ENCODE data around the gene ZBTB20. TPM values are rescaled to one million over a fixed set of nuclear protein-coding genes. Genes with fewer than 3 reads are reported as not detected.

Gene ZBTB20
- total RNA-seq, 1 donor from 2014 or later, result 30.4 TPM

- Mint-ChIP-seq H3K36me3 (peaks cover 5% of the 10 kb centered on the region), H3K9me3 (peaks cover 11% of the 10 kb centered on the region), H3K27me3 (ENCODE audit: low read depth) (no peaks in the 10 kb centered on the region), H3K4me3 (no peak overlapping the region), H3K27ac (no peak overlapping the region), H3K4me1 (no peaks in the 10 kb centered on the region)
- TF ChIP-seq, protein P1, sequence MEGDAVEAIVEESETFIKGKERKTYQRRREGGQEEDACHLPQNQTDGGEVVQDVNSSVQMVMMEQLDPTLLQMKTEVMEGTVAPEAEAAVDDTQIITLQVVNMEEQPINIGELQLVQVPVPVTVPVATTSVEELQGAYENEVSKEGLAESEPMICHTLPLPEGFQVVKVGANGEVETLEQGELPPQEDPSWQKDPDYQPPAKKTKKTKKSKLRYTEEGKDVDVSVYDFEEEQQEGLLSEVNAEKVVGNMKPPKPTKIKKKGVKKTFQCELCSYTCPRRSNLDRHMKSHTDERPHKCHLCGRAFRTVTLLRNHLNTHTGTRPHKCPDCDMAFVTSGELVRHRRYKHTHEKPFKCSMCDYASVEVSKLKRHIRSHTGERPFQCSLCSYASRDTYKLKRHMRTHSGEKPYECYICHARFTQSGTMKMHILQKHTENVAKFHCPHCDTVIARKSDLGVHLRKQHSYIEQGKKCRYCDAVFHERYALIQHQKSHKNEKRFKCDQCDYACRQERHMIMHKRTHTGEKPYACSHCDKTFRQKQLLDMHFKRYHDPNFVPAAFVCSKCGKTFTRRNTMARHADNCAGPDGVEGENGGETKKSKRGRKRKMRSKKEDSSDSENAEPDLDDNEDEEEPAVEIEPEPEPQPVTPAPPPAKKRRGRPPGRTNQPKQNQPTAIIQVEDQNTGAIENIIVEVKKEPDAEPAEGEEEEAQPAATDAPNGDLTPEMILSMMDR (IDR thresholded peaks at IDR 0.05; ENCODE audit: unreplicated experiment), result no peak
- no peak for DNase-seq (ENCODE audit: low spot score in 2 of 2, unreplicated experiment in 2 of 2)
These were observed 305.6 kb downstream of the ZBTB20 start for GRCh38 chr3:114841515-114841914.

- TF ChIP-seq, protein P1 (IDR thresholded peaks at IDR 0.05; ENCODE audit: unreplicated experiment), result no peak
- peaks cover 5% of the 10 kb centered on the region for H3K36me3 Mint-ChIP-seq
- H3K9me3 Mint-ChIP-seq, result peaks cover 11% of the 10 kb centered on the region
- H3K27ac Mint-ChIP-seq, result no peak overlapping the region
- peaks cover 1% of the 10 kb centered on the region for H3K4me1 Mint-ChIP-seq
- no peak for DNase-seq (ENCODE audit: low spot score in 2 of 2, unreplicated experiment in 2 of 2)
- H3K27me3 Mint-ChIP-seq (ENCODE audit: low read depth), result no peaks in the 10 kb centered on the region
- no peak overlapping the region for H3K4me3 Mint-ChIP-seq
These were observed 307.6 kb downstream of the ZBTB20 start for GRCh38 chr3:114839476-114839875.

- peaks cover 4% of the 10 kb centered on the region for H3K36me3 Mint-ChIP-seq
- H3K4me1 Mint-ChIP-seq, result peaks cover 2% of the 10 kb centered on the region
- H3K27ac Mint-ChIP-seq, result no peak overlapping the region
These were observed 309.1 kb downstream of the ZBTB20 start for GRCh38 chr3:114838025-114838424.

GRCh38 chr3:114834175-114834940, 312.7 kb downstream of the ZBTB20 start:
- H3K4me3 Mint-ChIP-seq, result no peak overlapping the region
- peaks cover 4% of the 10 kb centered on the region for H3K9me3 Mint-ChIP-seq
- DNase-seq (ENCODE audit: low spot score in 2 of 2, unreplicated experiment in 2 of 2), result no peak
- TF ChIP-seq, protein P1 (IDR thresholded peaks at IDR 0.05; ENCODE audit: unreplicated experiment), result no peak
- peaks cover 2% of the 10 kb centered on the region for H3K36me3 Mint-ChIP-seq
- H3K27ac Mint-ChIP-seq, result no peak overlapping the region
- no peaks in the 10 kb centered on the region for H3K27me3 Mint-ChIP-seq (ENCODE audit: low read depth)
- peaks cover 10% of the 10 kb centered on the region for H3K4me1 Mint-ChIP-seq

More at GRCh38 chr3:114838025-114838424, 309.1 kb downstream of the ZBTB20 start:
- Mint-ChIP-seq H3K27me3 (ENCODE audit: low read depth) (no peaks in the 10 kb centered on the region), H3K4me3 (no peak overlapping the region), H3K9me3 (peaks cover 9% of the 10 kb centered on the region)
- TF ChIP-seq, protein P1 (IDR thresholded peaks at IDR 0.05; ENCODE audit: unreplicated experiment), result no peak
- DNase-seq (ENCODE audit: low spot score in 2 of 2, unreplicated experiment in 2 of 2), result no peak

DNA sequence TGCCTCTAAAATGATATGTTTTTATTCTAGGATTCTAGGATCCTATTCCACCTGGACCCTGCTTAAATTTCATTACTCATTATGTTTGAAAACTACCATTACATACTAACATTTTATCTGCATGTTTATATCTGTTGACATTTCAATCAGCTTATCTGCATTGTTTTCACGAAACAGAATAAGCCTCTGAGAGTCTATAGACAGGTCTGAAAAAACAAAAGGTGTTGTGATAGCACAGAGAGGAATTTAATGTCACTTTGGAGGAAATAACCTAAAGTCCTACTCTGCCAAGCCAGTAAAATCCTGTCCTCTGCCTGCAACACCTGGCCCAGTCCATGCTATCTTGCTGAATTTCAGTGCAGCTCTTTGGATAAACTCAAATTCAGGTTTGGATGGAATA, 315.2 kb downstream of the ZBTB20 start:
- no peaks in the 10 kb centered on the region for H3K36me3 Mint-ChIP-seq
- no peaks in the 10 kb centered on the region for H3K27me3 Mint-ChIP-seq (ENCODE audit: low read depth)
- H3K27ac Mint-ChIP-seq, result no peak overlapping the region
- H3K4me1 Mint-ChIP-seq, result peaks cover 15% of the 10 kb centered on the region
- H3K4me3 Mint-ChIP-seq, result no peak overlapping the region
- TF ChIP-seq, protein P1 (IDR thresholded peaks at IDR 0.05; ENCODE audit: unreplicated experiment), result no peak
- H3K9me3 Mint-ChIP-seq, result no peaks in the 10 kb centered on the region
- no peak for DNase-seq (ENCODE audit: low spot score in 2 of 2, unreplicated experiment in 2 of 2)

All from mesothelial cell of epicardium (in vitro differentiated cells).